ENCODE results near the gene SLC35E1.

DNA sequence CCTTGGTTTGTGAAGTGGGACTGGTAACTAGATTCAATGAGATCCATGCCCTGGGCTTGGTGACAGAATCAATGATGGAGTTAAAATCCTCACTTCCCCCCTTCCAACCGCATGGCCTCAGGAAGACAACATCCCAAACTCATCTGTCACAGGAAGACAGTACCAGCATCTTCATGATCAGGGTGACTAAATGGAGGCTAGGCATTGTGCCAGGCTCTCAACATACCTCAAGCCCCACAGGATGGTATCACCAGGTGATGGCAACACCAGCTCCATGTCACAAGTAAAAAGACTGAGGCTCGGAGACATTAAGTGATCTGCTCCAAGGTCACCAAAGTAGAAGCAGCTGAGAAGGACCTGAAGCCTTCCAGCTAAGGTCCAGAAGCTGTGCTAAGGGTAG, 41.6 kb upstream of the SLC35E1 start:
- TF ChIP-seq CTCF (IDR thresholded peaks at IDR 0.05) (no peak), POLR2A (IDR thresholded peaks at IDR 0.05) (no peak)

Measured in heart left ventricle (tissue), 13 donors.